Breast epithelium (tissue), 4 donors: ENCODE measurements around the gene RAB14. TPM values are rescaled to one million over a fixed set of nuclear protein-coding genes. Genes with fewer than 3 reads are reported as not detected.

ENCODE experiments used
- DNase-seq, 2 donors: peaks; one replicate each; pipeline ENCODE4 v3.0.0-alpha.2; 2019; ENCODE audit warnings: low spot score in 2 of 2
- H3K27ac ChIP-seq, 2 donors: fragments of 200-600 bp; sonication (generic) in 1 of 2; one replicate each; pipeline ENCODE4 v1.5.1; 2016 to 2019; ENCODE audit warnings: mild to moderate bottlenecking in 1 of 2
- H3K27me3 ChIP-seq, 2 donors: fragments of 200-600 bp; sonication (generic) in 1 of 2; one replicate each; pipeline versions ENCODE4 v1.5.1 to v1.6.0; 2017 to 2019; ENCODE audit warnings: control low read depth in 1 of 2, mild to moderate bottlenecking in 1 of 2
- H3K36me3 ChIP-seq: fragments of 200-600 bp; one replicate; pipeline ENCODE4 v1.5.1; 2019
- H3K4me1 ChIP-seq, 2 donors: fragments of 200-600 bp; sonication (generic); one replicate each; pipeline ENCODE4 v1.5.1; 2016 to 2019; ENCODE audit warnings: control low read depth in 1 of 2
- H3K4me3 ChIP-seq, 3 donors: fragments of 200-600 bp; sonication (generic); 1 replicate in 2 of 3; 2 replicates in 1 of 3; pipeline ENCODE4 v1.5.1; 2016 to 2019; ENCODE audit warnings: mild to moderate bottlenecking in 3 of 3, moderate library complexity in 2 of 3
- H3K9me3 ChIP-seq, 2 donors: fragments of 200-600 bp; sonication (generic) in 1 of 2; one replicate each; pipeline ENCODE4 v1.5.1; 2016 to 2019; ENCODE audit warnings: control low read depth in 1 of 2
- CTCF ChIP-seq, 3 donors: fragments of 450-650 bp; IDR thresholded peaks; one replicate each; pipeline ENCODE4 v1.5.1; 2016 to 2017; ENCODE audit warnings: antibody characterized with exemption in 3 of 3, mild to moderate bottlenecking in 3 of 3, moderate library complexity in 3 of 3
- POLR2A ChIP-seq: fragments of 450-650 bp; IDR thresholded peaks from one replicate; pipeline ENCODE4 v1.6.1; 2016; ENCODE audit warnings: antibody characterized with exemption, mild to moderate bottlenecking, moderate library complexity
- POLR2AphosphoS5 ChIP-seq, 3 donors: sonication (generic); formaldehyde crosslinking; IDR thresholded peaks; one replicate each; pipeline ENCODE4 v1.6.1; 2017; ENCODE audit warnings: antibody characterized with exemption in 3 of 3
- intact Hi-C: fragments of 100-400 bp; cut with DNase I; formaldehyde crosslinking; loops from one replicate; pipeline ENCODE4 v1.15.1; 2023; ENCODE audit warnings: low total_unique reads
- total RNA-seq, 3 donors: library from RNA; depleted of rRNA; stranded (reverse); fragments of >200 nt; gene quantifications; one replicate each; pipeline ENCODE4 v1.1.0, GENCODE V29; 2016

RAB14 gene
- 10 to 100 TPM; 36.5 to 53.1 (median 41.3) TPM for total RNA-seq

GRCh38 chr9:121201738-121202533, at the start of gene RAB14:
TSS of gene RAB14 (minus strand) at chr9:121201869. CDS start at chr9:121193412, 8,457 bp downstream.
- no peaks in the 10 kb centered on the region for H3K27me3 ChIP-seq
- H3K9me3 ChIP-seq, result no peaks in the 10 kb centered on the region
- peak; percentile 30 to 90 (median 66) for TF ChIP-seq POLR2AphosphoS5 (IDR thresholded peaks at IDR 0.05)
- peak; percentile 42 to 47 (median 43) for TF ChIP-seq CTCF (IDR thresholded peaks at IDR 0.05)
- peak; percentile 80 for TF ChIP-seq POLR2A
- peak; percentile 99 to 100 for DNase-seq
- H3K4me1 ChIP-seq, result peaks cover 0 to 7% of the 10 kb centered on the region in 2 donors
- peak within 1 kb of the TSS; percentile 97 to 98 for H3K27ac ChIP-seq
- H3K36me3 ChIP-seq, result no peaks in the 10 kb centered on the region
- intact Hi-C loops, result loop anchor here (10.0 kb wide), 1 partner anchor 203 kb away; no protein-coding TSS in a partner anchor
- H3K4me3 ChIP-seq, result peak within 1 kb of the TSS; percentile 96 to 99 (median 96)

DNA sequence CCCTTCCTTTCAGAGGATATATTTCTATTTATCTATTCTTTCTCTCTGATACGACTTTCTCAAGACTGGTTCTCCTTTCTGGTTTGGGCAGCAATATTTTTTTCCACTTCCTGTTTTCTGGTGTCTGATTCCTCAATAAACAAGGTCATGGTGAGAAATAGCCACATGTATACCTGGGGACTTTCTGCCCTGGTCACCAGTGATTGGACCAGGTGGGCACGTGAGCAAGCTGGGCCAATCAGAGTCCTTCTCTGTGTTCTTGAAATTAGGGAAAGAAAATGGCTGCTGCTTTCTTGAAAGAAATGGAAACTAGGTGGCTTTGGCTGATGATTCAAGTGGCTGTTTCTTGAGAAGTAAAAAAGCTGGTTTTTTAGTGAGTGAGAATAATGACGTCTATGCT, 47.9 kb upstream of the RAB14 start:
- Histone ChIP-seq H3K4me3 (no peak overlapping the region), H3K9me3 (peaks cover 0 to 1% of the 10 kb centered on the region in 2 donors), H3K36me3 (no peaks in the 10 kb centered on the region), H3K27ac (no peak overlapping the region), H3K27me3 (no peaks in the 10 kb centered on the region), H3K4me1 (no peaks in the 10 kb centered on the region)
- DNase-seq, result no peak
- TF ChIP-seq POLR2A (no peak), POLR2AphosphoS5 (IDR thresholded peaks at IDR 0.05) (no peak), CTCF (IDR thresholded peaks at IDR 0.05) (no peak)
- intact Hi-C loops, result no loop called here

DNA sequence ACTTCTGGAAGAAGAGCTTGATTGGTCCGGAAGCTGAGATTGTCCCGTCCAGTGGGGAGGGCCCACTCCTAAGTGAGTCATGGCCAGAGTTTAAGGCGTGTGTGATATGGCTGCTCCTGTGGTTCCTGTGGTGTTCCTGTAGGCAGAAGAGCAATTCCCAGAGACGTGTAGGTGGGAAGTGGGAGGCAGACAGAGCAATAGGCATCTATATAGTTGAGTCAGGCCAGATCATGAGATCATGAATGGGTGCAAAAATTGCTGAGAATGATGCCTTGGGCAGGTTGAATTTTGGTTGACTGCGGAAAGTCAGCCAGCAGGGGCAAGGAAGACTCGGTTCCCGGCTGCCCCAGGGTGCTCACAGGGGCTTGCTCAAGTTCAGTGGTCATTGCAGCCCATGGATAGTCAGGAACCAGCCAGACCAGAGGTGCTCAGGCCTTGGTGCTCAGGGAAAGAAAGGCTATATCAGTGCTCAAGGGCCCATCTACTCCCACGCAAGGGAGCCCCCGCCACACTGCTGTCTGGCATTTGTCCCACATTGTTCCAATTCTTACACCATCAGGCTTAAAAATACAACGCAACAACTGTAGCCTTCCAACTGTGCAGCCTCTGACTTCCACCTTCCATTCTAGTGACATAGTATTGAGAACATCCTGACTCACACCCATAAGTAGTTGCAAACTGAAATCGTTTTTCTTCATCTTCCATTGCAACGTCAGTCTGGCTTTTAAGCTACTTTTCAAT, 45.3 kb upstream of the RAB14 start:
- peak overlapping the region; percentile 7 to 70 for H3K27ac ChIP-seq
- no peaks in the 10 kb centered on the region for H3K36me3 ChIP-seq
- no peak for DNase-seq
- intact Hi-C loops, result no loop called here
- no peak for TF ChIP-seq POLR2AphosphoS5 (IDR thresholded peaks at IDR 0.05)
- no peak for TF ChIP-seq CTCF (IDR thresholded peaks at IDR 0.05)
- no peak for TF ChIP-seq POLR2A
- H3K27me3 ChIP-seq, result no peaks in the 10 kb centered on the region
- no peaks in the 10 kb centered on the region for H3K4me1 ChIP-seq
- no peak overlapping the region for H3K4me3 ChIP-seq
- H3K9me3 ChIP-seq, result peaks cover 0 to 8% of the 10 kb centered on the region in 2 donors

GRCh38 chr9:121242959-121243346, 41.3 kb upstream of the RAB14 start:
- TF ChIP-seq CTCF (IDR thresholded peaks at IDR 0.05) (no peak), POLR2AphosphoS5 (IDR thresholded peaks at IDR 0.05) (no peak), POLR2A (no peak)
- Histone ChIP-seq H3K4me3 (no peak overlapping the region), H3K36me3 (no peaks in the 10 kb centered on the region), H3K27me3 (no peaks in the 10 kb centered on the region), H3K4me1 (no peaks in the 10 kb centered on the region), H3K9me3 (peaks cover 0 to 8% of the 10 kb centered on the region in 2 donors), H3K27ac (peak overlapping the region; percentile 47 to 66)
- intact Hi-C loops, result no loop called here
- DNase-seq, result no peak
